Measurements from ENCODE around the gene FBXW11. TPM values are rescaled to one million over a fixed set of nuclear protein-coding genes. Genes with fewer than 3 reads are reported as not detected.

The FBXW11 gene
- total RNA-seq, 2 donors from 2014 or later, result 54.7 to 61.4 TPM

GRCh38 chr5:171992305-171992704 lies 14.1 kb downstream of the FBXW11 start:
- Histone ChIP-seq H3K36me3 (no peaks in the 10 kb centered on the region), H3K4me3 (no peak overlapping the region), H3K4me1 (replicated peaks) (no peaks in the 10 kb centered on the region), H3K27me3 (replicated peaks; ENCODE audit: insufficient read depth) (no peaks in the 10 kb centered on the region), H3K9me3 (no peaks in the 10 kb centered on the region), H3K27ac (peak overlapping the region; percentile 13 to 20)
- 89% methylated on average over 3 of the region's 3 CpGs for WGBS
- intact Hi-C loops (cut with DNase I), result no loop called here
- no peak for TF ChIP-seq POLR2A (IDR thresholded peaks at IDR 0.05)
- TF ChIP-seq POLR2AphosphoS5 (IDR thresholded peaks at IDR 0.05), result no peak
- TF ChIP-seq CTCF (IDR thresholded peaks at IDR 0.05), result no peak
- DNase-seq (ENCODE audit: low spot score), result no peak

- intact Hi-C loops (cut with DNase I), result no loop called here
- 94% methylated on average over 7 of the region's 7 CpGs for WGBS
- Histone ChIP-seq H3K4me3 (no peak overlapping the region), H3K27ac (no peak overlapping the region), H3K9me3 (no peaks in the 10 kb centered on the region), H3K36me3 (no peaks in the 10 kb centered on the region), H3K4me1 (replicated peaks) (no peaks in the 10 kb centered on the region), H3K27me3 (replicated peaks; ENCODE audit: insufficient read depth) (no peaks in the 10 kb centered on the region)
- DNase-seq (ENCODE audit: low spot score), result no peak
- TF ChIP-seq POLR2AphosphoS5 (IDR thresholded peaks at IDR 0.05) (no peak), CTCF (IDR thresholded peaks at IDR 0.05) (no peak), POLR2A (IDR thresholded peaks at IDR 0.05) (no peak)
These were observed 15.8 kb downstream of the FBXW11 start for GRCh38 chr5:171990713-171991015.

- DNase-seq (ENCODE audit: low spot score), result no peak
- Histone ChIP-seq H3K4me1 (replicated peaks) (no peaks in the 10 kb centered on the region), H3K36me3 (no peaks in the 10 kb centered on the region), H3K4me3 (no peak overlapping the region), H3K9me3 (no peaks in the 10 kb centered on the region), H3K27ac (no peak overlapping the region), H3K27me3 (replicated peaks; ENCODE audit: insufficient read depth) (no peaks in the 10 kb centered on the region)
- TF ChIP-seq POLR2AphosphoS5 (IDR thresholded peaks at IDR 0.05) (no peak), POLR2A (IDR thresholded peaks at IDR 0.05) (no peak), CTCF (IDR thresholded peaks at IDR 0.05) (no peak)
- intact Hi-C loops (cut with DNase I), result no loop called here
These were observed 16.3 kb downstream of the FBXW11 start for GRCh38 chr5:171989946-171990712.

- H3K36me3 ChIP-seq, result no peaks in the 10 kb centered on the region
- 59% methylated on average over 5 of the region's 5 CpGs for WGBS
- intact Hi-C loops (cut with DNase I), result no loop called here
- TF ChIP-seq POLR2A (IDR thresholded peaks at IDR 0.05) (no peak), POLR2AphosphoS5 (IDR thresholded peaks at IDR 0.05) (peak; percentile 18), CTCF (IDR thresholded peaks at IDR 0.05) (no peak)
- no peak for DNase-seq (ENCODE audit: low spot score)
- H3K4me1 ChIP-seq (replicated peaks), result no peaks in the 10 kb centered on the region
- H3K27me3 ChIP-seq (replicated peaks; ENCODE audit: insufficient read depth), result no peaks in the 10 kb centered on the region
- no peaks in the 10 kb centered on the region for H3K9me3 ChIP-seq
- no peak overlapping the region for H3K27ac ChIP-seq
- no peak overlapping the region for H3K4me3 ChIP-seq
These were observed 17.2 kb downstream of the FBXW11 start for GRCh38 chr5:171989276-171989675.

GRCh38 chr5:171986772-171987171 lies 19.7 kb downstream of the FBXW11 start:
- intact Hi-C loops (cut with DNase I), result no loop called here
- Histone ChIP-seq H3K27ac (no peak overlapping the region), H3K4me3 (no peak overlapping the region), H3K9me3 (no peaks in the 10 kb centered on the region), H3K36me3 (no peaks in the 10 kb centered on the region), H3K4me1 (replicated peaks) (no peaks in the 10 kb centered on the region), H3K27me3 (replicated peaks; ENCODE audit: insufficient read depth) (no peaks in the 10 kb centered on the region)
- DNase-seq (ENCODE audit: low spot score), result no peak
- TF ChIP-seq POLR2A (IDR thresholded peaks at IDR 0.05) (no peak), CTCF (IDR thresholded peaks at IDR 0.05) (no peak)
- WGBS, result 90% methylated on average over 4 of the region's 4 CpGs
